GM18867 (cell line): ENCODE data around the gene ARL15.
"Not testable (repeated sequence)": the region's sequence is repeated elsewhere in the genome, so short reads cannot be mapped to it uniquely, and the experiment has no call there.

ENCODE experiments used
- ATAC-seq: cut with Tn5 transposase; IDR thresholded peaks from one replicate; pipeline ENCODE4 v1.9.1; 2021; ENCODE audit warnings: mild to moderate bottlenecking, moderate library complexity; ENCODE audit not compliant: unreplicated experiment

ARL15 gene

DNA sequence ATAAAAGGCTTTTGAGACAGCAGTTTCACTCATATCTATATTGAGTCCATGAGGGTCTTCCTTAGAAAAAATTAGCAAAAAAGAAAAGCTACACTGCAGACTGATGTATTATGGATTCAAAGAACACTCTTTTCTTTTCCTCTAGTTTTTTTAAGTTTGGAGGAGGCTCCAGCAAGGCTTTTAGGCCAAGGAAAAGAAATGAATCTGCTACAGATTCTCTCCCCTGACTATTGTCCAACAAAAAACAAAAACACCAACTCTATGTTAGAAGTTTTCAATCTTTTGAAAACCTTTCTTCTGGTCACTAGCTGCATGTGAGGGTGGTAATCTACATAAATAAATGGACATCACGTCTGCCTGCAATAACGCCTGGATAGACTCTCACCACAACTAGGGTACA is 310.4 kb downstream of the ARL15 start:
- no peak for ATAC-seq

DNA sequence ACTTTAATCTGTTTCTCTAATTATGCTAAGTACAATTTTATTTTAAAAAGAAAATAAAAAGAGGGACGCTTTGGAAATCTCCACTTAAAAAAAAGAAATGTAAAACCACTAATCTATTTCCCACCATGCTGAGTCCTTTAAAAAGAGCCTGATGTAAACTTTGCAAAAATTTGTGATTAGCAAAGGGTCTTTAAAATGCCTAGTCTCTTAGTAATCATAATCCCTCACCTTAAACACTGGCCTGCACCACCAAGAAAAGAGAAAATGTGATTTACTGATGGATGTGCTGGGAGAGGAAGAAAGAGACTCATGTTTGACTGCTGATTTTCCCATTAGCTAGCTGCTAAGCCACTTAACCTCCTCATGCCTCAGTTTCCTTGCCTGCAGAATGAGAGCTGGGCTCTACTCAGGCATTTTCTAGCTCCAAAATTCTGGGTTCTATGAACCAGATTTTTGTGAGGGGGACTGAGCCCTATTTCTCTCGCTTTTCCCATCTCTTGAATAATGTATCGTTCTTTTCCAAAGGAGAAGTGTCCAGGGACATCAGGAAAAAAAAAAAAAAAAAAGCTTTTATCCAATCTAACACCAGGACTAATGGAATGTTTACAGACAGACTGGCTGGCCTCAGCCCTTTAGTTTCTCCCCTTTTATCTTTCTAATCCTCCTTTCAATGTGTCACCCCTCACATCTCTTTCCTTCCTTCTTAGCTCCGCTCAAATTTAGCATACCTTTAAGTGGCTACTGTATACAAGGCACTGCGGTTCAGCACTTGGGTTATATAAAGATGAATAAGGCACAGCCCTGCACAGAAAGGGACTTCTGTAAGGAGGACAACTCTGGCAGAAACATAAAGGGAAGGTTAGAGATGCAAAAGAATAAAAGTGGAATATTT is 312.4 kb downstream of the ARL15 start:
- ATAC-seq: no peak

- ATAC-seq: no peak
Measured at GRCh38 chr5:53996008-53996407, 314.4 kb downstream of the ARL15 start.

DNA sequence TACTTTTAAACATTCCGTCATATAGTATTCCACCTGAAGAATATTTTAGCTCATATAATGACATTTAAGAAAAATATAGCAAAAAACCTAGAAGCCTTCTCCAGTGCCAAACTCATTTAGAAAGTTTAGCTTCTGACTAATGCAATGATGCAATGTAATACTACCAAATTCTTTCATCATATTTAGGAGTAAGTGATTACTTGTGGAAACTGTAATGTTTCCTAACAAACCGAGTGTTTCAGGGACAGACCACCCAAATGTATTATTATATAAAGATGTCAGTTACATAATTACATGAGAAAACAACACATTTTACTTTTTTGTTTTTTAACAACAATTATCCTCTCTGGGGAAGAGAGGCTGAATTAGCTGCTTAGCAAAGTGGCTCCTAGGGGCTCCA is 316.2 kb downstream of the ARL15 start:
- no peak for ATAC-seq

DNA sequence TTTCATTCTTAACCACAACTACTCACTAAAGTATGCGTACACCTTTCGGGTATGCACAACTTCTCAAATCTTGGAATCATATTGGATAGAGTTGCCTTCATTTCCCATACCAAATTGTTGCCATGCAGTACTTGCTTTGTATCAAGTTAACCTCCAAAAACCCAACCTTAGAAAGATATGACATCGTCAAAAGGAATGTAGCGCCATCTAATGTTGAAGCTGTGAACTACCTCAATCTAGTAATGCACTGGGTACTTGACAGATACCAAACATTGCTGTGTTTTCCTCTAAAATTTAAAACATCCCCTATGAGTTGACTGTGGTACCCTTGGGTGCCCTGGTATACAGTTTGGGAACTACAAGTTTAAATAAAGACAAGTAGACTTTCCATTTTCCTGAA is 318.4 kb downstream of the ARL15 start:
- no peak for ATAC-seq

DNA sequence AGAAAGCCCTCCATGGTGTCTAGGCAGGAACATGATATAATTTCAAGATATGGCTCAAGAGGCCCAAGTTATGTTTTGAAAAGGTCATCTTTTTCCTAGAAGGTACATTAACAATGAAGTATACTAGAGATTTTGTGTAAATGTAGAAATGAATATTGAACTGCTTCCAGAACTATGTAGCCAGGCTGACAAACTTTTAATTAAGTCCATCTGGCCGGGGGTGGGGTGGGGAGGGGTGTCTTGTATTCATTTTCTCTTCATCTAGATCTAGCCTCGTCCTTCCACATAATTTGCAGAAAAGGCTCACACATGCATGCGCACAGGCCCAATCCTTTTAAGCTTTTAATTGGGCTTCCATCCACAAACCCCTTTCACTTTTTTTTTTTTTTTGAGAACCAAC is 323.3 kb downstream of the ARL15 start:
- no peak for ATAC-seq

DNA sequence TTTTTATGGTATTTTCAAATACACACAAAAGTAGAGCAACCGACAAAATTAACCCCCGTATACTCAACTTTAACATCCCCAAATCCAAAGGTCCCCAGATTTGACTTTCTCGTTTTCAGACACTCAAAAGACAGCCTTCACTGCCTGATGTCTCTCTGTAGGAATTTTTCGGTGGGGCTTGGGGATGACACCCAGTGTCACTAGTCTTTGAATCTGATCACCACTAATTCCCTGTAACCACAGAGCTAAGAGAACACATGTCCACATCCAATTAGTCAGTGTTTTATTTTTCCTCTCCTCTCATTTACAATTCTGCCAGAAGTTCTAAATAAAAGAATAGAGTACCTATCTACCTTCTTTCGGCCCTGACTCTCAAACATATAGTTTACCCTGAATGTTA is 324.6 kb downstream of the ARL15 start:
- ATAC-seq: no peak

GRCh38 chr5:53984971-53985370 is 325.4 kb downstream of the ARL15 start:
- ATAC-seq: no peak

DNA sequence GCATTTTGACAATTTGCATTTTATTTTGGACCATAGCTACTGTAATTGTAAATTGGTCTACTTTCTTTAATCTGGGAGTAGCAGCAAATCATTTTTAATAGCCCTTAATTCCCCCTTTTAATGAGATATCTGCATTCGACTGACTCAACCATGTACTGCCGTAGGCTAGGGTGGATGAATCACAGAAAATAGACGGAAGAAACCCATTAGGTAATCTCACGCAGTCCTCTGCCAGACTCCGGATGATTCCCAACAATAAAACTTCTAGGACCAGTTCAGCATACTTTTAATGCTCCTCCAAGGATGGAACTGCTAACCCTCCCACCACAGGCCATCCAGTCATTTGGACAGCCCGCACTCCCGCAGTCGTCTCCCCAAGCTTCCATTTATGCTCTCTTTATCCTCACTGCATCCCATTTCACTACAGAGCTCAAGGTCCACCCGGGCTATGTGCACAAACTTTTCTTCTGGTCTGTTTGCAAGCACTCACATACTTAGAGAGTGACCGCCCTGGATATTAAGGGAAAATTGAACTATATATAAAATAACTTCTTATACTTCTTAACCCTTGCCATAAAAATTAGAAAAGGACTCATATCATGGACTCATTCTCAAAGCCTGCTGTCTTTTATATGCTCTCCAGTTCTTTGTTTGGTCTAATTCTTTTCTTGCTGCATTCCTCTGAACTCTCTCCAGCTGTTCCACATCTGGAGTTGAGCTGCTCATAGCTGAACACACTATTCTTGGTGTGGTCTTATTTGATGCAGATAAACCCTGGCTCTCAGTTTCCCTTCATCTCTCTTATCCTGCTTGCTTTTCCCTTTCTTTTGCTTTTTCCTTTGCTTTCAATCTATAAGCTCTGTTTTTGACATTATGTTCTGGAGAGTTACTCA is 326.6 kb downstream of the ARL15 start:
- no peak for ATAC-seq

DNA sequence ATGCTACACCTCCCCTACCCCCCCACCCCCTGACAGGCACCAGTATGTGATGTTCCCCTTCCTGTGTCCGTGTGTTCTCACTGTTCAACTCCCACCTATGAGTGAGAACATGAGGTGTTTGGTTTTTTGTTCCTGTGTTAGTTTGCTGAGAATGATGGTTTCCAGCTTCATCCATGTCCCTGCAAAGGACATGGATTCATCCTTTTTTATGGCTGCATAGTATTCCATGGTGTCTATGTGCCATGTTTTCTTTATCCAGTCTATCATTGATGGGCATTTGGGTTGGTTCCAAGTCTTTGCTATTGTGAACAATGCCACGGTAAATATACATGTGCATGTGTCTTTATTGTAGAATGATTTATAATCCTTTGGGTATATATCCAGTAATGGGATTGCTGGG is 328.1 kb downstream of the ARL15 start:
- not testable (repeated sequence) for ATAC-seq

DNA sequence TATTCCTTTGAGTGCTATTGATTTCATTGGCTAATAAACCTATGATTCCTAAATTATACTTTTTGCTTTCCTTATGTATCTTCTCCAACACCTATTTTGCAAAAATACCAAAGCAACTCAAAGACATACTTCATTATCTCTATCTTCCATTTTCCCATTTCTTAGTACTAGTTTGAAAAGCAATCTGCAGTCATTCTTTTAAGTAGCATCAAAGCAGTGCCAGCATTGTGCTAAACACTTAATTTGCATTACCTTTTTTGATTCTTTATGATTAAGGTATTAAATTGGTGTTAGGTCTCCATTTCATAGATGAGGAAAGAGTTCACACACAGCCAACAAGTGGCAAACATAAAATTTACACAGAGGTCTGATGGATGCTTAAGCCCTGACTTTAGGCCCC is 330.3 kb downstream of the ARL15 start:
- no peak for ATAC-seq

DNA sequence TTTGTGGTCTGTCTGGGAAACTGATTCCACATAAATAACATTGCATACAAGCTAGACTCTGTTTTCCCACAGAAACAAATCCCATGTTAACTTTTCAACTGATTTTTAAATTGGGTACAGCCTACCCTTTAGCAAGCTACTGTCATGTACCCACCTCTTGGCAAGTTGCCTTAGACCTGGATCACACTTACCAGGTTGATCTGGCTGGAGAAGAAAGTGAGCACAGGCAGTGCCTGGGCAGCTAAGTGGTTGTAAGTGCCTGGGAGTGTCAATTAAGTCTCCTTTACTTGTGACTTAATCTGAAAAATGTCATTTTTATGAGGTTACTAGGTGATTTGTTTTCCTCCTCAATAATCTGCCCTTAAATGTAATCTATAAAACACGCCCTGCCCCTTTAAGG is 336.4 kb downstream of the ARL15 start:
- ATAC-seq: no peak

GRCh38 chr5:53972314-53972713 is 338.1 kb downstream of the ARL15 start:
- ATAC-seq: no peak

GRCh38 chr5:53971551-53971950 is 338.8 kb downstream of the ARL15 start:
- ATAC-seq: no peak

GRCh38 chr5:53971131-53971530 is 339.2 kb downstream of the ARL15 start:
- ATAC-seq: no peak

DNA sequence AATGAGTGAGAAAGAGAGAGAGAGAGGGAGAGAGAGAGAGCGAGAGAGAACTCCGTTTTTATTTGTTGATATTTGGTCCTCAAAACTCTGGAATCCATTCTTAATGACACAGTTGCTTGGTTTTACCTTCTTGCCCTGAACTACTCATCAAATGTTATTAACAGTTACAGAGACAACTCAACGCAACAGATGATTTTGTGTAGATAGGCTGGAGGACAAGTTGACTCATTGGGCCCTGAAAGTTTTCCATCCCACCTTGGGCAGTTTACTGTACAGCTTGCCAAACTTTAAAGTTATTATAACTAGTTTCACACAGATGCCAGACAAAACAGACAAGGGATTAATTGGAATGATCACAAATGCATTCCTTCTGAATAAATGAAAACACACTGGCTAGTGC is 339.9 kb downstream of the ARL15 start:
- no peak for ATAC-seq

- no peak for ATAC-seq
Measured at GRCh38 chr5:53969176-53969730, 341.1 kb downstream of the ARL15 start.

GRCh38 chr5:53965459-53965858 is 344.9 kb downstream of the ARL15 start:
- ATAC-seq: no peak

DNA sequence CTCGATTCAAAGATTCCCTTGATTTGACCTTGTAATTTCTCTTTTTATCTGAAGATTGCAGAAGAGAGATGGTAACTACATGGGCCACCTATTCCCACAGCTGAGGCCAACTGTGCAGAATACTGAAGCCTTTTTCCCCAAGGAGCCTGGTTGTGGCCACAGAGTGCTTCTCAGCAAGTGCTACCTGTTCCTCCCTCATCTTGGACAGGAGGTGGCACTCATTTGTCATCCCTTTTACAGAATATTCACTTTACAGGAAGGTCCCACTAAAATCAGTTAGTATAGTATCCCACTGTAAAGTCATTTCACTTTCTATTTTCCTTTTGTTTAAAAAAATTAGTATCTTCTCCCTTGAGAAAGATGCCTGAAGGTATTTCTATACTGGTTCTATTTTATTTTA is 346.4 kb downstream of the ARL15 start:
- no peak for ATAC-seq

DNA sequence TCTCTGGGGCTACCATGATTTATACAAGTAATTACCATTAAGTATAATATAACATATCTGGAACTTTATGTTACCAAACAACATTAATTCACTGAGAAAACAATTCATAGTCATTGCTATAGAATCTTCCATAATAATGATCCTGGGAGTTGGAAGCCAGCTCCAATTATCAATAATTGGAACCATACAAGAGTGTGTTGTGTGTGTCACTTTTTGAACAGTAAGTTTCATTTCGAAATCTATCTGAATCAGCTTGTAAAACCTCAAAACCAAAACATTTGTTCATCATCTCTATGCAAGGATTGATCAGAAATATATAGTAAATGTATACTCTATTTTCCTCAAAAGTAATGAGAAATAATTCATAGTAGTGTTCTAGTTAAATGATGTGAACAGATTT is 348.1 kb downstream of the ARL15 start:
- no peak for ATAC-seq

DNA sequence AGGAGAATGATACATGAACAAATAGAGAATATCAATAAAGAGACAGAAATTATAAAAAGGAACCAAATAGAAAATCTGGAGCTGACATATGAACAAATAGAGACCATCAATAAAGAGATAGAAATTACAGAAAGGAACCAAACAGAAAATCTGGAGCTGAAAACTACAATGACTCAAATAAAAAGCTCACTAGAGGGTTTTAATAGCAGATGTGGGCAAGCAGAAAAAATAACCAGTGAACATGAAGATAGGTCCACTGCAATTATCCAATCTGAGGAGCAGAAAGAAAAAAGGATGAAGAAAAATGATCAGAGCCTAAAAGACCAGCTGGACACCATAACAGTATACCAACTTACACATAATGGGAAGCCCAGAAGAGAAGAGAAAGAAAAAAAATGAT is 353.7 kb downstream of the ARL15 start:
- ATAC-seq: no peak

DNA sequence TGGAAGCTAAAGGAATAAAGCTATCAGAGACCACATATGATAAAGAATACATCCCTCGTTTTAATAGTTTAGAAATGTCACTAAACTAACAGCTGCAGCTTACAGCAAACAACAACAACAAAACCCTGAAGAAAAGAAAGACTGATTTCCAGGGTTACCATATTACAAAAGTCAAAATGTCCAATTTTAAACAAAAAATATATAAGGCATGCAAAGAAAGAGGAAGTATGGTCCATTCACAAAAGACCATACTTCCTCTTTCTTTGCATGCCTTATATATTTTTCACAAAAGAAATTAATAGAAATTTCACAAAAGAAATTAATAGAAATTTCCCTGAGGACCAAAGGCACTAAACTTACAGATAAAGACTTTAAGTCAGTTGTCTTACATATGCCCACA is 354.2 kb downstream of the ARL15 start:
- ATAC-seq: no peak
